ENCODE measurements around the gene PSMD1.
A peak's percentile ranks its signal among the peaks of the same experiment; 100 is the strongest.

PSMD1 gene

DNA sequence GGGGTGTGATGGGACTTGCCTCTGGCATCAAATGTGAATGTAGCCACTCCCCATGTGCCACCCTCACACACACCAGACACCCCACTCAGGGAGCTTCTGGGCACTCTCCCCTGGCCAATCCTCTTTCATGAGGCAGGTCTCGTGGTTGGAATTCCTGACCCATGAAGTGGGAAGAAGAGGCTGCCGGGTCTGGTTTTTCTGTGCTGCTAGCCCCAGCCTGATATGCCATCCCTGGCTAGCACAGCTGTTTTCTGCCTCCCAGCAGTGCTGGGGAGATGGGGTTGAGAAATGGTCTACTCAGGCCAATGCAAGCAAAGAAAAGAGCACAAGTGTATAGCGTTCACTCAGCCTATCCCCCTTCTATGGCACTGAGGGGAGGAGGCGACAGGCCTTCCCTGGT, 20.5 kb upstream of the PSMD1 start:
- FAIRE-seq: no peak
- TF ChIP-seq, protein P1, sequence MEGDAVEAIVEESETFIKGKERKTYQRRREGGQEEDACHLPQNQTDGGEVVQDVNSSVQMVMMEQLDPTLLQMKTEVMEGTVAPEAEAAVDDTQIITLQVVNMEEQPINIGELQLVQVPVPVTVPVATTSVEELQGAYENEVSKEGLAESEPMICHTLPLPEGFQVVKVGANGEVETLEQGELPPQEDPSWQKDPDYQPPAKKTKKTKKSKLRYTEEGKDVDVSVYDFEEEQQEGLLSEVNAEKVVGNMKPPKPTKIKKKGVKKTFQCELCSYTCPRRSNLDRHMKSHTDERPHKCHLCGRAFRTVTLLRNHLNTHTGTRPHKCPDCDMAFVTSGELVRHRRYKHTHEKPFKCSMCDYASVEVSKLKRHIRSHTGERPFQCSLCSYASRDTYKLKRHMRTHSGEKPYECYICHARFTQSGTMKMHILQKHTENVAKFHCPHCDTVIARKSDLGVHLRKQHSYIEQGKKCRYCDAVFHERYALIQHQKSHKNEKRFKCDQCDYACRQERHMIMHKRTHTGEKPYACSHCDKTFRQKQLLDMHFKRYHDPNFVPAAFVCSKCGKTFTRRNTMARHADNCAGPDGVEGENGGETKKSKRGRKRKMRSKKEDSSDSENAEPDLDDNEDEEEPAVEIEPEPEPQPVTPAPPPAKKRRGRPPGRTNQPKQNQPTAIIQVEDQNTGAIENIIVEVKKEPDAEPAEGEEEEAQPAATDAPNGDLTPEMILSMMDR (IDR thresholded peaks at IDR 0.05; ENCODE audit: insufficient read depth, missing control alignments): no peak

DNA sequence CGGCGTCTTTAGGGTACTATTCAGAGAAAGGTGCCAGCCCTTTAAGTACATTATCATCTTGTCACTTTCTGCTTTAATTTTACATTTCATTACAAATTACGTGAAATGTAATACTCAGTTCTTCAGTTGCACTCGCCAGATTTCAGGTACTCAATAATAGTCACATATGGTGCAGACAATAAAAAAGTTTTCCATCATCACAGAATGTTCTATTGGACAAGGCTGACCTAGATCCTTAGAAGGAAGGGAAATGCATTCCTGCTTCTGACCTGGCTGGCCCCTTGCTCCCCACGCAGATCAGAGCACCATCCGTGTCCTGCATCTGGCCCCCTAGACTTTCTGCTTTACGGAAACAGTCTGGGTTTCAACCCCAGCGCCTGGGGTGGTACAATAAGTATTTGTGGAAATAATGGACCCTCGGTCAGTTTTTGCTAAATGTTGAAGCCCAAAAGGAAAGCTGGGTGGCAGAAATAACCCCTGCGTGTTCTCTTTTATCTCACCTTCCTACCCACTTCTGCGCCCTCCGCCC, 20.0 kb upstream of the PSMD1 start:
- FAIRE-seq (no peak), DNase-seq (ENCODE audit: insufficient read length, low spot score) (no peak)
- TF ChIP-seq, protein P1 (IDR thresholded peaks at IDR 0.05; ENCODE audit: insufficient read depth, missing control alignments): no peak

More for the DNA sequence above, 20.5 kb upstream of the PSMD1 start:
- DNase-seq (ENCODE audit: insufficient read length, low spot score): no peak

DNA sequence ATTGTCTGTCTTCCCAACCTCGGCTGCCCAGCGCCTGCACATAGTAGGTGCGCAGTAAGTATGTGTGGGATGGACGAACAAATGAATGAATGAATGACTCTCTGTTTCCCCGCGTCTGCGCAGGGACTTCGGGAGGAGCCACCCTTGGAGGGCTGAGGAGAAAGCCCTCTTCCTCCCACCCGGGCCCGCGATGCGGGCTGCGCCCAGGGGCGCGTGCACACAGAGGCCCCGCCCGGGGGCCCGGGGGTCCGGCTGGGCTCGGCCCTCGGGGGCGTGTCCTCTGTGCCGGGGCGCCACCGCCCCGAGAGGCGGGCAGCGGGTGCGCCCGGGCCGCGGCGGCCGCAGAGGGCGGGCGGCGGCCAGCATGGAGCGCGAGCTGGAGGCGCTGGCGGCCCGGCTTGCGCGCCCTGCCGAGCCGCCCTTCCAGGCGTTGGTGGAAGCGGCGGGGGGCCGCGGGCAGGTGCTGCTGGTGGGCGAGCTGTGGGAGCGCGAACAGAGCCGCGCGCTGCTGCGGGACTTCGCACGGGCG, 19.4 kb upstream of the PSMD1 start, which contains the start of gene C2orf72:
C2orf72 (plus strand) TSS at position 322 of the 529 bp plus-strand sequence; CDS start at position 365, 43 bp downstream.
- DNase-seq (ENCODE audit: insufficient read length, low spot score) (peak; percentile 63), FAIRE-seq (no peak)
- TF ChIP-seq, protein P1 (IDR thresholded peaks at IDR 0.05; ENCODE audit: insufficient read depth, missing control alignments): no peak

DNA sequence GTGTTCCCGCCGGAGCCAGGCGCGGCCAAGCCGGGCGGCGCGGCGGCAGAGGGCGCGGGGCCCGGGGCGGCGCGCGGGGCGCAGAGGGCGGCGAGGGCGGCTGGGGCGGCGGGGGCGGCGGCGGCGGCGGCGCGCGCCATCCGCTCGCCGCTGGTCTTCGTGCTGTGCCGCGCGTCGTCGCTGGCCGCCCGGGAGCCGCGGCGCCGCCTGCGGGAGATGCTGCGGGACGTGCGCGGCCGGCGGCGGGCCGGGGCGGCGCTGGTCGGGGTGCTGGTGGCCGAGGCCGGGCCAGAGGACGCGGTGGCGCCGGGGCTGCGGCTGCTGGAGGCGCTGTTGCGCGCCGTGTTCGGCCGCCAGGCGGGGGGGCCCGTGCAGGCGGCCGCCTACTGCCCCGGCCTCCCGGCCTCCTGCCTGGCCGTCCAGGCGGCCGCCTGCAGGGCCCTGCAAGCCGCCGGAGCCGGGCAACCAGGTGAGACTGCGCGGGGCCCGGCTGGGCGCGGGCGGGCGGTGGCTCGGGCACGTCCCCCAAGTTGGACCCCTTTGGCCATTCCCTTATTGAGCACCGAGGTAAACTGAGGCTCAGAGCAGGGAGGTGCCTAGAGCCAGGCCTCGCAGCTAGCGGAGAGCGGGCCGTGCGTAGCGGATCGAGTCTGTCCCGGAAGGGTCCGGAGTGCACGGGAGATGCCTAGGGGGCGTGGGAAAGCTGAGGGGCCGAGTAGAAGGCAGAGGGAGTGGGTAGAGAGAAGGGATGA, 18.8 kb upstream of the PSMD1 start:
- no peak for DNase-seq (ENCODE audit: insufficient read length, low spot score)
- TF ChIP-seq, protein P1 (IDR thresholded peaks at IDR 0.05; ENCODE audit: insufficient read depth, missing control alignments): no peak
- no peak for FAIRE-seq

DNA sequence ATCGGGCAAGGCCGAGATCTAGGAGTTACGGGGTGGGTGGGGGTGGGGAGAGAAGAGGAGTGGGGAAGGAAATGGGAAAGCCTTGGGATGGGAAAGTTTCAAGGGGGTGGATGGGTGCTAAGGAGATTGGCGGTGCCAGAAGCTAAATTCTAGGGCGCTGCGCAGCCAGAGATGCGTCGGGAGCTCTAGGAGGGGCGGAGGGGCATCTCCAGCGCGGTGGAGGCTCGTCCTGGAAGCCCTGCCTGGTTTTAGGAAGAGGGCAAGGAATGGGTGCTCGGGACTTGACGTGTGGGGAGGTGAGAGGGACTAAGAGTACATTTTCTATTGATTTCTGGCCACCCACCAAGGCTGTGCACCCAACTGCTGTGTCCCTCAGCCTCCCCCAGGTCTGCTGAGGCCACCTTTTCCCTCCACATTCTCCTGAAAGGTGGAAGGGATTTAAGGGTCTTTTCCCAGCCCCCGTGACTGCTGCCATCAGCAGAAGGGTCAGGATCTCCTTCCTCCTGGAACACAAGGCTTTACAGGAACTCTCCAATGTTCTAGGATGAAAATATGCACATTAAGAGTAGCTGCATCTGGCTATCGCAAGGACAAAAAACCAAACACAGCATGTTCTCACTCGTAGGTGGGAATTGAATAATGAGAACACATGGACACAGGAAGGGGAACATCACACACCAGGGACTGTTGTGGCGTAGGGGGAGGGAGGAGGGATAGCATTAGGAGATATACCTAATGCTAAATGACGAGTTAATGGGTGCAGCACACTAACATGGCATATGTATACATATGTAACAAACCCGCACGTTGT, 18.0 kb upstream of the PSMD1 start:
- TF ChIP-seq, protein P1 (IDR thresholded peaks at IDR 0.05; ENCODE audit: insufficient read depth, missing control alignments): no peak
- FAIRE-seq (no peak), DNase-seq (ENCODE audit: insufficient read length, low spot score) (no peak)

DNA sequence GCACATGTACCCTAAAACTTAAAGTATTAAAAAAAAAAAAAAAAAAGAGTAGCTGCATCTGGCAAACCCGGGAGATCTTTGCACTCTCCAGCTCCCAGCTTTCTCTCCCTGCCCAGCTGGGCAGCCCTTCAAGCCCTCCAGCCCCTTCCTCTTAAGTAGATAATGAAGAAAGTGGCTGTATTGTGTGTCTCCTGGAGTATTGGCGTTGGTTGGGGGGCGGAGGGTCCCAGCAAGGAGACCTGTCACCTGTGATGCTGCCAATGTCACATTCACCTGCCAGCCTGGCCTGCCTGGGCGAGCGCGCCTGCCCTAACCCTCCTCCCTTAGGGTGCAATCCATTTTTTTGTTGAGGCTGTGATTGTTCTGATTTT, 17.4 kb upstream of the PSMD1 start:
- TF ChIP-seq, protein P1 (IDR thresholded peaks at IDR 0.05; ENCODE audit: insufficient read depth, missing control alignments): no peak
- DNase-seq (ENCODE audit: insufficient read length, low spot score): no peak
- FAIRE-seq: no peak
